HepG2 (cell line): ENCODE data around the gene ATP23. TPM values are rescaled to one million over a fixed set of nuclear protein-coding genes. Genes with fewer than 3 reads are reported as not detected.

Experiments
- ATF7 ChIP-seq, 2 experiments: fragments of 450-650 bp in 1 of 2; sonication (generic) in 1 of 2; formaldehyde crosslinking in 1 of 2; IDR thresholded peaks; 2 replicates each; pipeline versions ENCODE4 v1.4.0 to v1.6.1; 2016 to 2020; ENCODE audit warnings: antibody characterized with exemption in 1 of 2, mild to moderate bottlenecking in 1 of 2, missing genetic modification reagents in 1 of 2
- ETV5 ChIP-seq: IDR thresholded peaks from 2 replicates; pipeline ENCODE4 v1.6.1; 2018; ENCODE audit warnings: missing biosample characterization, missing genetic modification reagents, inconsistent platforms, borderline replicate concordance
- FOSL1 ChIP-seq: sonication (generic); formaldehyde crosslinking; IDR thresholded peaks from 2 replicates; pipeline ENCODE4 v1.9.0; 2021; ENCODE audit warnings: missing genetic modification reagents, borderline replicate concordance
- GATA4 ChIP-seq: sonication (generic); IDR thresholded peaks from 2 replicates; pipeline ENCODE4 v1.6.1; 2016; ENCODE audit warnings: antibody characterized with exemption, low read depth, borderline replicate concordance
- NCOA2 ChIP-seq: sonication (generic); formaldehyde crosslinking; IDR thresholded peaks from 2 replicates; pipeline ENCODE4 v1.8.0; 2022; ENCODE audit warnings: inconsistent platforms
- NR2F1 ChIP-seq, 2 experiments: fragments of 450-650 bp in 1 of 2; formaldehyde crosslinking in 1 of 2; IDR thresholded peaks; 2 replicates each; pipeline versions ENCODE4 v1.5.0 to v1.6.1; 2016 to 2020; ENCODE audit warnings: mild to moderate bottlenecking in 1 of 2, missing compliant biosample characterization in 1 of 2, missing genetic modification reagents in 1 of 2, moderate library complexity in 1 of 2
- NR2F6 ChIP-seq, 2 experiments: IDR thresholded peaks; 2 replicates each; pipeline ENCODE4 v1.6.1; 2016; ENCODE audit warnings: antibody characterized with exemption in 1 of 2, mild to moderate bottlenecking in 1 of 2
- REPIN1 ChIP-seq: sonication (generic); formaldehyde crosslinking; IDR thresholded peaks from 2 replicates; pipeline ENCODE4 v1.8.0; 2022; ENCODE audit warnings: missing genetic modification reagents, low read depth, mild to moderate bottlenecking, borderline replicate concordance
- RFXANK ChIP-seq: IDR thresholded peaks from 2 replicates; pipeline ENCODE4 v1.6.1; 2016
- SIX1 ChIP-seq: sonication (generic); formaldehyde crosslinking; IDR thresholded peaks from 2 replicates; pipeline ENCODE4 v1.4.0; 2020; ENCODE audit warnings: missing genetic modification reagents, borderline replicate concordance
- ZFY ChIP-seq: sonication (generic); formaldehyde crosslinking; IDR thresholded peaks from 2 replicates; pipeline ENCODE4 v1.4.0; 2020; ENCODE audit warnings: missing genetic modification reagents
- ZNF136 ChIP-seq: sonication (generic); formaldehyde crosslinking; IDR thresholded peaks from 2 replicates; pipeline ENCODE4 v1.8.1; 2022; ENCODE audit warnings: low read depth, mild to moderate bottlenecking, moderate library complexity, missing genetic modification reagents
- ZNF546 ChIP-seq: sonication (generic); formaldehyde crosslinking; conservative IDR thresholded peaks from 2 replicates; pipeline ENCODE4 v1.8.1; 2023; ENCODE audit warnings: mild to moderate bottlenecking, missing genetic modification reagents
- ZNF577 ChIP-seq: sonication (generic); formaldehyde crosslinking; IDR thresholded peaks from 2 replicates; pipeline ENCODE4 v1.4.0; 2020; ENCODE audit warnings: mild to moderate bottlenecking, low read depth, missing genetic modification reagents, borderline replicate concordance
- ZNF773 ChIP-seq: sonication (generic); formaldehyde crosslinking; IDR thresholded peaks from 2 replicates; pipeline ENCODE4 v1.4.0; 2020; ENCODE audit warnings: missing genetic modification reagents, borderline replicate concordance
- polyA plus RNA-seq, 8 experiments: library from polyadenylated mRNA; depleted of rRNA in 3 of 8; stranded (reverse) in 7 of 8; unstranded in 1 of 8; fragments of >200 nt; fragmentation: Illumina TruSeq in 4 of 8; extraction: Trizol in 4 of 8; gene quantifications; 2 replicates each; pipeline versions ENCODE4 v1.2.1 to v1.2.3, GENCODE V29; 2011 to 2016; ENCODE audit warnings: low read depth in 4 of 8, missing spikeins in 1 of 8, mixed read lengths in 1 of 8; ENCODE audit not compliant: insufficient read depth in 1 of 8
- total RNA-seq, 5 experiments: library from RNA; depleted of rRNA; stranded (reverse); fragments of >200 nt; fragmentation: Illumina TruSeq; extraction: Trizol; gene quantifications; 2 replicates each; pipeline ENCODE4 v1.2.3, GENCODE V29; 2016; ENCODE audit warnings: low read depth in 1 of 5
- TF ChIP-seq, protein P1 (sequence below): sonication (generic); formaldehyde crosslinking; IDR thresholded peaks from 2 replicates; pipeline ENCODE4 v1.4.0; 2020; ENCODE audit warnings: missing genetic modification reagents
- TF ChIP-seq, protein P2 (sequence below): sonication (generic); formaldehyde crosslinking; IDR thresholded peaks from 2 replicates; pipeline ENCODE4 v1.5.0; 2020; ENCODE audit warnings: mild to moderate bottlenecking, missing genetic modification reagents, moderate library complexity
- TF ChIP-seq, protein P3 (sequence below): sonication (generic); formaldehyde crosslinking; IDR thresholded peaks from 2 replicates; pipeline ENCODE4 v1.4.0; 2020; ENCODE audit warnings: mild to moderate bottlenecking, missing genetic modification reagents

ATP23 gene
- total and polyA plus RNA-seq, 2 of the 13 experiments (the other 11 are each of a cell fraction or from before 2014, with no cell fraction given) = 12.1 to 14.7 TPM

DNA sequence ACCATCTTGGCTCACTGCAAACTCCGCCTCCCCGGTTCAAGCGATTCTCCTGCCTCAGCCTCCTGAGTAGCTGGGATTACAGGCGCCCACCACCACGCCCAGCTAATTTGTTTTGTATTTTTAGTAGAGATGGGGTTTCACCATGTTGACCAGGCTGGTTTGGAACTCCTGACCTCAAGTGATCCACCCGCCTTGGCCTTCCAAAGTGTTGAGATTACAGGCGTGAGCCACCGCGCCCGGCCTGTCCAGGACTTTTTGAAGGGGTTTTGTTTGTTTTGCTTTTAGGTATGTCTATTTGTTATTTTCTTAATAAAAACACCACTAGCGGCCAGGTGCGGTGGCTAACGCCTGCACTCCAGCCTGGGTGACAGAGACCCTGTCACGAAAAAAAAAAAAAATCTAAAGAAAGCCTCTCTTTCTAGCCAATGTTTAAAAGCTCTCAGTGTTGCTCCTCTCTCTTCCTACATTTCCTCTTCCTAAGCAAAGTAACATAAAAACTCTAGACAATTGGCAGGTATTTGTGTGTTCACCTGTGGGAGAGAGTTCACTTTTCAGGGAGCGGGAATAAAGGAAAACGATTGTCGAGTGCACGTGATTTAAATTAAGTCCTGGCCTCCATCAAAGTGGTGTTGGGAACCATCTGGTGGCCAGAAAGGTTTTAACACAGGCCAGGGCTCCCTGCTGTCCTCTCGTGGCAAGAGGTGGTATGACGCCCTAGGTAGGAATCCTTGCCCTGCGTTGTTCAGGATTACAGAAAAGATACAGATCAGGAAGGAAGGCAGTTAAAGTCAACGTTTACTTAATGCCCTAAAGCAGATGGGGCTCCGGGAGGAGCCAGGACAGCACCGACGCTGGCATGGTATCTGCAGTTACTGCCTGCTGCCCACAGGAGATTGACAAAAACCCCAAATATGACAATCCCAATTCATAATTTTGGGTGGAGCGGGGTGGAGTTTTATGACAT lies 36.2 kb upstream of the ATP23 start (continued):
- TF ChIP-seq, protein P1, sequence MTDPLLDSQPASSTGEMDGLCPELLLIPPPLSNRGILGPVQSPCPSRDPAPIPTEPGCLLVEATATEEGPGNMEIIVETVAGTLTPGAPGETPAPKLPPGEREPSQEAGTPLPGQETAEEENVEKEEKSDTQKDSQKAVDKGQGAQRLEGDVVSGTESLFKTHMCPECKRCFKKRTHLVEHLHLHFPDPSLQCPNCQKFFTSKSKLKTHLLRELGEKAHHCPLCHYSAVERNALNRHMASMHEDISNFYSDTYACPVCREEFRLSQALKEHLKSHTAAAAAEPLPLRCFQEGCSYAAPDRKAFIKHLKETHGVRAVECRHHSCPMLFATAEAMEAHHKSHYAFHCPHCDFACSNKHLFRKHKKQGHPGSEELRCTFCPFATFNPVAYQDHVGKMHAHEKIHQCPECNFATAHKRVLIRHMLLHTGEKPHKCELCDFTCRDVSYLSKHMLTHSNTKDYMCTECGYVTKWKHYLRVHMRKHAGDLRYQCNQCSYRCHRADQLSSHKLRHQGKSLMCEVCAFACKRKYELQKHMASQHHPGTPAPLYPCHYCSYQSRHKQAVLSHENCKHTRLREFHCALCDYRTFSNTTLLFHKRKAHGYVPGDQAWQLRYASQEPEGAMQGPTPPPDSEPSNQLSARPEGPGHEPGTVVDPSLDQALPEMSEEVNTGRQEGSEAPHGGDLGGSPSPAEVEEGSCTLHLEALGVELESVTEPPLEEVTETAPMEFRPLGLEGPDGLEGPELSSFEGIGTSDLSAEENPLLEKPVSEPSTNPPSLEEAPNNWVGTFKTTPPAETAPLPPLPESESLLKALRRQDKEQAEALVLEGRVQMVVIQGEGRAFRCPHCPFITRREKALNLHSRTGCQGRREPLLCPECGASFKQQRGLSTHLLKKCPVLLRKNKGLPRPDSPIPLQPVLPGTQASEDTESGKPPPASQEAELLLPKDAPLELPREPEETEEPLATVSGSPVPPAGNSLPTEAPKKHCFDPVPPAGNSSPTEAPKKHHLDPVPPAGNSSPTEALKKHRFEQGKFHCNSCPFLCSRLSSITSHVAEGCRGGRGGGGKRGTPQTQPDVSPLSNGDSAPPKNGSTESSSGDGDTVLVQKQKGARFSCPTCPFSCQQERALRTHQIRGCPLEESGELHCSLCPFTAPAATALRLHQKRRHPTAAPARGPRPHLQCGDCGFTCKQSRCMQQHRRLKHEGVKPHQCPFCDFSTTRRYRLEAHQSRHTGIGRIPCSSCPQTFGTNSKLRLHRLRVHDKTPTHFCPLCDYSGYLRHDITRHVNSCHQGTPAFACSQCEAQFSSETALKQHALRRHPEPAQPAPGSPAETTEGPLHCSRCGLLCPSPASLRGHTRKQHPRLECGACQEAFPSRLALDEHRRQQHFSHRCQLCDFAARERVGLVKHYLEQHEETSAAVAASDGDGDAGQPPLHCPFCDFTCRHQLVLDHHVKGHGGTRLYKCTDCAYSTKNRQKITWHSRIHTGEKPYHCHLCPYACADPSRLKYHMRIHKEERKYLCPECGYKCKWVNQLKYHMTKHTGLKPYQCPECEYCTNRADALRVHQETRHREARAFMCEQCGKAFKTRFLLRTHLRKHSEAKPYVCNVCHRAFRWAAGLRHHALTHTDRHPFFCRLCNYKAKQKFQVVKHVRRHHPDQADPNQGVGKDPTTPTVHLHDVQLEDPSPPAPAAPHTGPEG (CRISPR knock-in tag) = no peak; the same call in 1 of the 2 replicates
- TF ChIP-seq SIX1 (CRISPR knock-in tag) = no peak
- no peak for TF ChIP-seq ZNF136 (CRISPR knock-in tag)
- no peak for TF ChIP-seq NR2F6 (IDR thresholded peaks at IDR 0.05)
- no peak for TF ChIP-seq NR2F6 (CRISPR knock-in tag; IDR thresholded peaks at IDR 0.05)
- TF ChIP-seq, protein P2, sequence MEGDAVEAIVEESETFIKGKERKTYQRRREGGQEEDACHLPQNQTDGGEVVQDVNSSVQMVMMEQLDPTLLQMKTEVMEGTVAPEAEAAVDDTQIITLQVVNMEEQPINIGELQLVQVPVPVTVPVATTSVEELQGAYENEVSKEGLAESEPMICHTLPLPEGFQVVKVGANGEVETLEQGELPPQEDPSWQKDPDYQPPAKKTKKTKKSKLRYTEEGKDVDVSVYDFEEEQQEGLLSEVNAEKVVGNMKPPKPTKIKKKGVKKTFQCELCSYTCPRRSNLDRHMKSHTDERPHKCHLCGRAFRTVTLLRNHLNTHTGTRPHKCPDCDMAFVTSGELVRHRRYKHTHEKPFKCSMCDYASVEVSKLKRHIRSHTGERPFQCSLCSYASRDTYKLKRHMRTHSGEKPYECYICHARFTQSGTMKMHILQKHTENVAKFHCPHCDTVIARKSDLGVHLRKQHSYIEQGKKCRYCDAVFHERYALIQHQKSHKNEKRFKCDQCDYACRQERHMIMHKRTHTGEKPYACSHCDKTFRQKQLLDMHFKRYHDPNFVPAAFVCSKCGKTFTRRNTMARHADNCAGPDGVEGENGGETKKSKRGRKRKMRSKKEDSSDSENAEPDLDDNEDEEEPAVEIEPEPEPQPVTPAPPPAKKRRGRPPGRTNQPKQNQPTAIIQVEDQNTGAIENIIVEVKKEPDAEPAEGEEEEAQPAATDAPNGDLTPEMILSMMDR (CRISPR knock-in tag) = peak; percentile 99
- no peak for TF ChIP-seq NR2F1 (CRISPR knock-in tag; IDR thresholded peaks at IDR 0.05)
- TF ChIP-seq REPIN1 (CRISPR knock-in tag) = peak; percentile 63; the same call in 1 of the 2 replicates
- TF ChIP-seq ATF7 (IDR thresholded peaks at IDR 0.05) = no peak
- no peak for TF ChIP-seq ATF7 (CRISPR knock-in tag; IDR thresholded peaks at IDR 0.05)
- TF ChIP-seq ZNF773 (CRISPR knock-in tag) = no peak
- TF ChIP-seq ETV5 (CRISPR knock-in tag) = no peak
- TF ChIP-seq GATA4 = no peak
- no peak for TF ChIP-seq ZFY (CRISPR knock-in tag)
- TF ChIP-seq, protein P3, sequence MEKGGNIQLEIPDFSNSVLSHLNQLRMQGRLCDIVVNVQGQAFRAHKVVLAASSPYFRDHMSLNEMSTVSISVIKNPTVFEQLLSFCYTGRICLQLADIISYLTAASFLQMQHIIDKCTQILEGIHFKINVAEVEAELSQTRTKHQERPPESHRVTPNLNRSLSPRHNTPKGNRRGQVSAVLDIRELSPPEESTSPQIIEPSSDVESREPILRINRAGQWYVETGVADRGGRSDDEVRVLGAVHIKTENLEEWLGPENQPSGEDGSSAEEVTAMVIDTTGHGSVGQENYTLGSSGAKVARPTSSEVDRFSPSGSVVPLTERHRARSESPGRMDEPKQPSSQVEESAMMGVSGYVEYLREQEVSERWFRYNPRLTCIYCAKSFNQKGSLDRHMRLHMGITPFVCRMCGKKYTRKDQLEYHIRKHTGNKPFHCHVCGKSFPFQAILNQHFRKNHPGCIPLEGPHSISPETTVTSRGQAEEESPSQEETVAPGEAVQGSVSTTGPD (CRISPR knock-in tag) = no peak
- 0 out of 2 replicates have a peak, but pooled peaks have one; percentile 30 for TF ChIP-seq RFXANK (CRISPR knock-in tag)
- no peak for TF ChIP-seq ZNF546 (CRISPR knock-in tag)
- TF ChIP-seq FOSL1 = no peak
- no peak for TF ChIP-seq ZNF577 (CRISPR knock-in tag)
- peak; percentile 27; the same call in 1 of the 2 replicates for TF ChIP-seq NCOA2 (CRISPR knock-in tag)
